ENCODE measurements around the gene POMT1. TPM values are rescaled to one million over a fixed set of nuclear protein-coding genes. Genes with fewer than 3 reads are reported as not detected.

Gene POMT1
- total and polyA plus RNA-seq, 2 of the 8 experiments (the other 6 are each of a cell fraction or from before 2014, with no cell fraction given), result 22.3 to 33.2 TPM

GRCh38 chr9:131468031-131468430 lies 34.7 kb upstream of the POMT1 start:
- POLR2A ChIA-PET (ENCODE audit: partially characterized antibody), result interaction anchor here (0.6 to 1.2 kb wide), 3 partner anchors 9 to 32 kb away, joined by 3 to 4 read pairs (median 3); no protein-coding TSS in a partner anchor
- Histone ChIP-seq H4K8ac (ENCODE audit: extremely low read depth, insufficient read depth, low read length) (peak overlapping the region; percentile 68; the same call in 1 of the 2 replicates), H3K4me2 (ENCODE audit: insufficient read depth in 1 of 2, low read depth in 2 of 2, low read length in 2 of 2) (no peak overlapping the region), H2BK5ac (ENCODE audit: low read depth, low read length) (no peak overlapping the region), H2AK5ac (ENCODE audit: low read depth, low read length) (no peak overlapping the region), H3K18ac (ENCODE audit: extremely low read depth, low read length) (no peak overlapping the region), H3K79me1 (ENCODE audit: low read depth, low read length) (peaks cover 13% of the 10 kb centered on the region), H3K9ac (replicated peaks in 1 of 4; ENCODE audit: extremely low read depth in 1 of 4, low read depth in 3 of 4, low read length in 3 of 4) (no peak overlapping the region), H2BK20ac (ENCODE audit: low read length) (no peak overlapping the region), H3K4me3 (ENCODE audit: extremely low read depth in 1 of 4, insufficient read depth in 2 of 4, low read depth in 3 of 4, low read length in 4 of 4) (no peak overlapping the region), H4K20me1 (replicated peaks in 1 of 2; ENCODE audit: control insufficient read depth in 1 of 2, insufficient read depth in 2 of 2, low read length in 2 of 2) (peaks cover 8 to 21% of the 10 kb centered on the region in 2 experiments), H3K23ac (ENCODE audit: insufficient read length) (no peak overlapping the region), H2BK120ac (replicated peaks; ENCODE audit: low read depth, low read length) (no peak overlapping the region), H2BK12ac (ENCODE audit: low read depth, low read length) (no peak overlapping the region), H3K23me2 (ENCODE audit: low read depth, low read length) (no peaks in the 10 kb centered on the region), H3K56ac (replicated peaks; ENCODE audit: insufficient read length, low read depth, low read length) (no peak overlapping the region), H3K36me3 (ENCODE audit: control insufficient read depth in 2 of 4, insufficient read depth in 4 of 4, low read length in 3 of 4) (peaks cover 45 to 88% (median 73%) of the 10 kb centered on the region in 4 experiments), H3K4me1 (replicated peaks in 1 of 4; ENCODE audit: control insufficient read depth in 3 of 4, insufficient read depth in 4 of 4, low read length in 3 of 4) (no peaks in the 10 kb centered on the region), H3K14ac (ENCODE audit: insufficient read length) (no peak overlapping the region), H2AFZ (ENCODE audit: low read length) (no peak overlapping the region), H3K4ac (replicated peaks; ENCODE audit: insufficient read length, low read depth, low read length) (no peak overlapping the region), H4K5ac (ENCODE audit: insufficient read length, low read depth, low read length) (no peak overlapping the region), H2BK15ac (ENCODE audit: low read length) (no peak overlapping the region), H3K9me3 (ENCODE audit: insufficient read depth in 2 of 2, low read depth in 1 of 2, low read length in 1 of 2) (no peaks in the 10 kb centered on the region), H4K91ac (replicated peaks; ENCODE audit: insufficient read length, low read length) (no peak overlapping the region), H3K27ac (ENCODE audit: low read depth, low read length) (no peak overlapping the region), H3K27me3 (replicated peaks in 1 of 4; ENCODE audit: control insufficient read depth in 3 of 4, extremely low read depth in 1 of 4, insufficient read depth in 3 of 4, low read length in 3 of 4) (no peaks in the 10 kb centered on the region), H3K79me2 (ENCODE audit: control insufficient read depth in 1 of 2, insufficient read depth in 2 of 2, low read length in 2 of 2) (peaks cover 0 to 57% of the 10 kb centered on the region in 2 experiments; a peak in 2 of 4 replicates)
- DNase-seq (ENCODE audit: low read depth in 1 of 2, low spot score in 2 of 2), result no peak
- WGBS, 2 experiments (ENCODE audit: extremely low coverage in 1 of 2, insufficient coverage in 1 of 2, insufficient read length in 1 of 2, insufficient replicate concordance in 2 of 2, low coverage in 1 of 2, low lambda C conversion rate in 2 of 2, missing lambda C conversion rate in 1 of 2), result 94% methylated on average over 4 of the region's 4 CpGs; no CpG with 5 or more reads in 1 of the 2 experiments
- CTCF ChIA-PET (ENCODE audit: partially characterized antibody), result interaction anchor here (0.6 to 3.3 kb wide), 6 partner anchors 8 to 1516 kb away, joined by 3 to 10 read pairs (median 4); no protein-coding TSS in a partner anchor
- FAIRE-seq, result no peak
- no peak for TF ChIP-seq POLR2AphosphoS5 (IDR thresholded peaks at IDR 0.05; ENCODE audit: low read depth, low read length)
- TF ChIP-seq E2F6 (IDR thresholded peaks at IDR 0.05), result no peak
- TF ChIP-seq HDAC6 (IDR thresholded peaks at IDR 0.05; ENCODE audit: low read depth, low read length), result no peak
- TF ChIP-seq SIX5 (IDR thresholded peaks at IDR 0.05; ENCODE audit: low read depth, low read length), result no peak
- no peak for TF ChIP-seq TBP (IDR thresholded peaks at IDR 0.05; ENCODE audit: low read depth, low read length)
- no peak for TF ChIP-seq TAF7 (optimal IDR thresholded peaks at IDR 0.05; ENCODE audit: borderline replicate concordance, low read depth, low read length)
- no peak for TF ChIP-seq CHD2 (IDR thresholded peaks at IDR 0.05; ENCODE audit: low read length)
- no peak for TF ChIP-seq ASH2L (IDR thresholded peaks at IDR 0.05; ENCODE audit: low read length)
- TF ChIP-seq POU5F1 (IDR thresholded peaks at IDR 0.05; ENCODE audit: low read depth, low read length), result no peak
- no peak for TF ChIP-seq JUND (IDR thresholded peaks at IDR 0.05; ENCODE audit: low read length)
- TF ChIP-seq SRF (IDR thresholded peaks at IDR 0.05; ENCODE audit: low read depth, low read length), result no peak
